GM19324 (cell line): ENCODE measurements around the gene DTWD2.

Experiments used
- ATAC-seq: cut with Tn5 transposase; IDR thresholded peaks from one replicate; pipeline ENCODE4 v1.9.1; 2021; ENCODE audit warnings: mild to moderate bottlenecking, moderate library complexity; ENCODE audit not compliant: unreplicated experiment, low FRiP score

The DTWD2 gene

DNA sequence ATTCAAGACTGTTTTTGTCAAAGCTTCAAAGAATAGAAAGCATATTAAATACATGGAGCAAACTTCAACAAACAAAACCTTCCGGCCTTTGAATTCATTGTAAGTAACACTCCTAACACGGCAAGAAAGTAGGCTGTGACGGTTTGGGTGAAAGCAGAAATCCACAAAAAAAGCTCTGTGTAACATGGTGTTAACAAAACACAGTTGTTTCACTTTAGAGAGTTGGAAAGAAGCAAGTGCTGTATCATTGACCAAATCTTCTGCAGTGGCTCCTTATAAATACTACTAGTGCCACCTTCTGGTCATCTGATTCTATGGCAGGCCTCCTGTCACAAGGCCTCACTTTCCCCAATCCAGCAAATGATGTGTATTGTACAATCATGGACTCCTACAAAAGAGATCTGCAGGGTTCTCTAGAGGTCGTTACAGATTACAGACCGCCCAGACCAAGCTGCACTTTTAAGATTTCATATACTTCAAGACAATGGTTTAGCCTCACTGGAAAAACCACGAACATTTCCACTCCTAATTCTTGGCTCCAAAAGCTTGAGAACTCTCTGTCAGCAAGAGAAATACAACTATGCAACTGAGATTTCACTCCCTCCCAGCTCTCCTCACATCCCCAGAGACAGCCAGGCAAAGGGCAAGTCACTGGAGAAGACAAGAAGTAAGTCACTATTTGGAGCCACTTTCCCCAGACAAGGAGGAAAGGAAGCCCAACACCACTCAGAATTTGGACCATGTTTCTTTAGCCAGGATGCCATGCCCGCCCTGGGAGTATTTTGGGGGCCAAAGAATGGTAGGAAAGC is 196.2 kb downstream of the DTWD2 start:
- peak; percentile 85 for ATAC-seq

DNA sequence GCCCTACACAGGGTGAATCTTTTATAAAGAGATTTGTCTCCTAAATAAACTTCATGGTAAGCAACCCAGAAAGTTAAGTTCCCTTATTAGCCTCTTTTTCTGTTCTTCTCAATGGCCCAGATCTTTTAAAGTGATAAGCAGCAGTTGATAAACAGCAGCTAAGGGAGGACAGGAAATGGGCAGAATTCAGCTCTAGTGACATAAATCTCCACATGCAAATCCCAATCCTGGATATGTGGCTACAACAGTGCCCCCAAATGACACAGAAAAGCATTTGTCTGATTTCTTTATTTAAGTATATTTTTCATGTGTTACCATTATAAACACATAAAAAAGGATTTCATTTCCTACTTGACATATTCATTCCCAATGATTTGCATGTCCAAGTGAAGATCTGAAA is 199.0 kb downstream of the DTWD2 start:
- no peak for ATAC-seq

DNA sequence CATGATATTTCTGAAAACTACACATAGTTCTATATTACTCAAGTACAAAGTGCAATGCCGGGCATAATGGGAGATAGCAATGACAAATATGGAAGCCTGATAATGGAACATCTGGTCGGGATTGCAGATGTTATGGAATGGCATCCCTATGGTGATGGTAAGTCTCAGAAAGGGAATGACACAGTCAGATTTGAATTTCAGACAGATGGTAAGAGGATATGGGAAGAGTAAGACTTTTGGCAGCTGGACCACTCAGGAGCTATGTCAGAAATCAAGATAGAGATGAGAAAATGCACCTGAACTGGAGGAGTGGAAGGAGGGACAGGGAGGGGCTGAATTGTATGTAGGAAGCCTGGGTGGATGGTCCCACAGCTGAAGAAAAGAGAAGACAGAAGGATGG is 200.0 kb downstream of the DTWD2 start:
- ATAC-seq, result no peak
